GM18520 (cell line): ENCODE results near the gene BMP7.
"Not testable (repeated sequence)": the region's sequence is repeated elsewhere in the genome, so short reads cannot be mapped to it uniquely, and the experiment has no call there.

Experiments used
- ATAC-seq: cut with Tn5 transposase; IDR thresholded peaks from one replicate; pipeline ENCODE4 v1.9.1; 2021; ENCODE audit not compliant: unreplicated experiment

BMP7 gene

DNA sequence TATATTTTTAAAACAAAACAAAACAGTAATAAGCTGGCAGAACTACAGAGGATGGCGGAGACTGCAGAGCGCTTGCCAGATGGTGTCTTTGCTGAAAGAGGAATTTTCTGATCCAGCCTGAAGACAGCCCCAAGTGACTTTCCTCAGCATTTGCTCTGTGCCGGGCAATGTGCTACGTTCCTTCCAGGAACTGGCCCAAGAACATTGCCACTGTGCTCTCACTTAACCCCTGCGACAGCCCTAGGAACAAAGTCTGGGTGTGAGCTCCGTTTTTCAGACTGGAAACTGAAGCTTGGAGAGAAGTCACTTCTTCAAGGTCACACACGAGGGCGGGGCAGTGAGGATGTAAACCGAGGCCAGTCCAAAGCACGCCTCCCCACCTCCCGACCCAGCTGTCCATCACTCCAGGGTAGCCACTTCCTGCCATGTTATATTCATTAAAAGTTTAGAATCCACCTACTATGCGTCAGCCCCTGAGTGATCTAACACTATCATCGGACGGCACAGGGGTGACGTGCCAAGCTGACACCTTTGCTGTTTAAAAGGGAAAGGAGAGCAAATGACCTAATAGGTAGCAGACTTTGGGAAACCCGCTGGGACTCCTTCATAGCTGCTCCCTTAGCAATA lies 22.3 kb upstream of the BMP7 start:
- ATAC-seq = no peak

DNA sequence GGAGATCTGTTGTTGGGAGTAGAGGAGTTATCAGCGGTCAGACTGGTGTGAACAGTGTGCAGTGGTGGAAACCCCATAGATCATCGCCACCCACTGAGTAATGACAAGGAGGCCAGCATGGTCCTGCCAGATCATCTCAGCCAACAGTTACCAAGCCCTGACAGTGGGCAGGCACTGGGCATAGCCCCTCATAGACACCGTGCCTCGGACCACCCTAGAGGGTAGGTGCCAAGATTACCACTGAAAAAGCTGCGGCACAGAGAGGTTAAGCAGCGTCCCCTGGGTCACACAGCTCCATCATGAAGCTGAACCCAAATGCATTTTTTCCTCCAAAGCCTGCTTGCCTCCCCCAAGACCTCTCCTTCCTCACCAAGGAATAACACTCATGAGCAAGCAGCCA lies 21.5 kb upstream of the BMP7 start:
- no peak for ATAC-seq

DNA sequence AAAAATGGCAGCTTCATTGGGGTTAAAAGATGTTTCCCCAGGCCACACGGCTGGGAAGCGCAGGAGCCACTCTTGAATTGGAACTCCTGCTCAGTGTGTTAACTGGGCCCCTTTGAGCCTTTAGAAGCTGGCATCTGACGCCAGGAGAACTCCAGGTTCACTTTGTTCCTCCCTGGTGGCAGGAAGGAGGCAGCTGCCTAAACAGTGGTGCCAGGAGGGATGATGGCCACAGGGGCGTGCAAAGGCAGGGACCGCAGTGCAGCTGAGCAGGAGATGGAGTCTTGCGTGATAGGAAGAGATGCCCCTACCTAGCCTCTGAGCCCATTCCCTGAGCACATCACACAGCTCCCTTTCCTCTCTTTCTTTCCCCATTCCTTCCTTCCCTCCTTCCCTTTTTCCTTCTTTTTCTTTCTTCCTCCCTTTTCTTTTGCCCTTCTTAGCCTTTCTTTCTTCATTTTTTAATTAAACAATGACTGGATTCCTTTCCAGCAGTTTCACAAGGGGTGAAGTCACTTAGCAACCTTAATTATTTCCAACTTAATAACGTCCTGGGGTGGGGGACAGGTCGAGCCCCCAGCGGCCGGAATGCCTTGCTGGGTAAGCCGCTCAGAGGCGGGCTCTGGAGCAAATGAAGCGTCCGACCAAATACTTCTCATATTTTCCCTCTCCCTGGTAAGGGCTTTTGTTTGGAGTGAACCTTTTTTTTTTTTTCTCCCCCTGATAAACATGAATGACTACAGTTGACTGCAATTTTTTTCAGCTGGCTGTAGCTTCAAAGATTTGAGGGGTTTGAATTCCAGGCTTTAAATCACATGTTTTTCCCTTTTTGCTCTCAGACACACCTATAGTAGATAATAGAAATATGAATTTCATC lies 20.8 kb upstream of the BMP7 start:
- ATAC-seq = no peak

DNA sequence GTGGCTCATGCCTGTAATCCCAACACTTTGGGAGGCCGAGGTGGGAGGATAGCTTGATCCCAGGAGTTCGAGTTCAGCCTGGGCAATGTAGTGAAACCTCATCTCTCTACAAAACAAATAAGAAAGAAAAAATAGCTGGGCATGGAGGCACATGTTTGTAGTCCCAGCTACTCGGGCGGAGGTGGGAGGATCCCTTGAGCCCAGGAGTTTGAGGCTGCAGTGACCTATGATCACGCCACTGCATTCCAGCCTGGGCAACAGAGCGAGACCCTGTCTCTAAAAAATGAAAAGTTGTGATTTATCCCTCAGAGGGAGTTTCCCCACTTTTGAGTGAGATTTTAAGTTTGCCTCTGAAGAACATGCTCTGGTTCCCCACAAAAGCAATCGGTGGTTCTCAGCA lies 17.4 kb upstream of the BMP7 start:
- ATAC-seq = no peak

DNA sequence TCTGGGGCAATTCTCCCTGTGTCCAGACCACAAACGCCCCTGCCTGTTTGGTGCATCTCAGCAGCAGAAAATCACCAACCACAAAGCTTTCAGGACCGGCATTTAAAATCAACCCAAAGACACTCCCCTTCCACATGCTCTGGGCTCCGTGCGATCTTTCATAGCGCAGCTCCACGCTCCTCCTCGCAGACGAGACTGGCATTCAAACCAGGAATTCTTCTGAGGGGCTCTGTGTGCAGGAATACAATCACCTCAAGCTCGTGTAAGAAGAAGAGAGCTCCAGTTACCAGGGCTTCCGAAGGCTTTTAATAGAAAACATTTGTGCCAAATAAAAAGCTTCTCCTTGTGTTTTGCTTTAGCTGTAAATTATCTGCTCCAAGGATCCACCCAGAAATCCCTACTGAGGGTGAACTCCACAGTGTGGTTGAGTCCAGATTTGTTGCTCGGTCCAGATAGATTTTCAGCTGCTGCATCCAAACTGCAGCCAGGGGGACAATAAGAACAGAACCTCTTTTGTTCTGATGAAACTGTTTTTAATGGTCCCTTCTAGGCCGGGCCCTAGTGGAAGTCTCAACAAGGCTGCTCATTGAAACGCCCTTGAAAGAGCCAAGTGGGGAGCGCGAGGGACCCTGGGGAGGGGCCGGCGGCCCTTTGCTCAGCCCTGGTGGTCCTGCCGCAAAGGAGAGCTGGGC lies 16.4 kb upstream of the BMP7 start:
- no peak for ATAC-seq

DNA sequence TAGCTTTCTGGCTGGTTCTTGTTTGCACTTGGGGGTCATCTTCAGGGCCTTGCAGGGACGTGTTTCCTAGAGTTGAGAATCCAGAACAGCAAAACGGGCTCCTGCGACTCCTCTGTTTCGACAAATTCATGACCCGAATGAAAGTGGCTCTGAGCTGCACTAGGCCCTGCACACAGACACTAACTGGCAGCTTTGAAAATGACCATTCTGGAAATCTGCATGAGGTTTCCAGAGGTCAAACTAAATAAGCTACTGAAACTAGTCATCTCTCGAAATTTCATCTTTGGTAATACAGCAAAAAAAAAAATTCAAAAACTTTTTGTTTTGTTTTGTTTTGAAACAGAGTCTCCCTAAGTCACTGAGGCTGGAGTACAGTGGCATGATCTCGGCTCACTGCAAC lies 15.5 kb upstream of the BMP7 start:
- ATAC-seq = no peak

DNA sequence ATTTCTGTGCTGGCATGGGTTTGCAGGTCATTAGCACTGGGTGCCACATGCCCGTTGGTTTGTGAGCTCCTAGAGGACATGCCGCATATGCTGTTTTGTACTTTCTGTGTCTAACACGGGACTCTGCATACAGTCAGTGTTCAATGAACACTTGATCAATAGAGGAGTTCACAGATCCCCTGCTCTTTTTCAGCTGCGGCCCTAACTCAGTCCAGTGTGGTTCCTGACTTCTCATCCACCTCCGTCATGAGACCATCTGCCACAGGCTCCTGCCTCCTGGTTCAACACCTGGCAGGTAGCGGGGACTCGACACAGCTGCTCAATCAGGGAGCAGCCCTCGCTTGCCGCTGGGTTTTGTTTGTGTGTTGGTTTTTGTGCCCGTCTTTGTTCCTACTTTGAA lies 13.8 kb upstream of the BMP7 start:
- ATAC-seq = no peak

DNA sequence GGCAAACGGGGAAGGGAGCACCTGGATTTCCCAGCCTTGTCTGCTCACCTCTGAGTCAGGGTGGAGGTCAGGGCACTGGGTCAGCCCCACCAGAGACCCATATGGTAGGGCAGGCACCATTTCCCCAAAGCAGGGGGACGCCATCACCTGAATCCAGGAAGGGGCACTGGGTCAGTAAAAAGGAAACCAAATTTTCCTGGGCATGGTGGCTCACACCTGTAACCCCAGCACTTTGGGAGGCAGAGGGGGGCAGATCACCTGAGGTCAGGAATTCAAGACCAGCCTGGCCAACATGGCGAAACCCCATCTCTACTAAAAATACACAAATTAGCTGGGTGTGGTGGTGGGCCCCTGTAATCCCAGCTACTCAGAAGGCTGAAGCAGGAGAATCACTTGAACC lies 13.1 kb upstream of the BMP7 start:
- ATAC-seq = not testable (repeated sequence)

DNA sequence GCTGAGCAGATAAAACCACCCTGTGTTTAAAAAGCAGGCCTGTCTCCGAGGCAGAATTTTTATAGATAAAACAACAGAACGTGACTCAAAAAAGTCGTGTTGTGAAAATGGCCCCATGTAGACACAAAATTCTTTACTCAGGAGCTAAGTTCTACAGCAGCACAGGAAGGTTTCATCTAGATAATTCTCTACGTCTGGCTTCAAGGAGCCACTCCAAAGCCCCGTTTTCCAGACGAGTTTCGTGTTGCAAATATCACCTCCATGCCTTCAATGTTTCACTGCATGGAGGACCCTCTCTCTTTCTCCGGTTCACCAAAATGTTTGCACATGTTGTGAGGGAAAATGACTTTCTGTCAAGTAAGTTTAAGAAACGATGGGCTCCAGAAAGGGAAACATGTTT lies 12.0 kb upstream of the BMP7 start:
- no peak for ATAC-seq

DNA sequence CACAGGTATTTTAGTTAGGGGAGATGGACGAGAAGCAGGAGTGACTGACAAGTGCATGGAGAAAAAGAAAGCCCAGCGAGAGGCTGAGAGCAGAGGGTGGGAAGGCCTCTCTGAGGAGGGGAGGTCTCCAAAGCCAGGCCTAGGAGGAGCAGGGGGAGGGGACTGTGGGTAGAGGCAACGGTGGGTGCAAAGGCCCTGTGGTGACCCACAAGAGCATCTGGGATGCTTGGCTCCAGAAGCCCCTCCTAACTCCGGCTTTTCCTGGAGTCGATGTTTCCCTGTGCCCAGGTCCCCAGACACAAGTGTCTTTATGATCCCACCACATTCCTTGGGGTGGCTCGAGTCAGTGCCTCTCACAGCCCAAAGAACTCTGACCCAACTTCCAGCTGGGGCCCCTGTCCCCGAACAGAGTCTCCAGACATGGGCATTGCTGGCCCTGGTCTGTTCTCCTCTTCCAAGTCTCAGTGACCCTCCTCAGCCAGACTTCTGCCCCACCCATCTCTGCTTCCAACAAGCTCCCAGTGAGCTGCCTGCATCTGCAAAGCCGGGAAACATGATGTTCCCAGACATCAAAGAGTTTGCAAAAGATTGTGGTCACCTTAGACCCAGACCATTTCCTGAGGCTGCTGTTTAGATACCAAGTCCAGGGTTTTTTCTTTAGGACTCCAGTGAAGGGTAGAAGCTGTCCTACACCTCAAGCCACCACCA lies 11.1 kb upstream of the BMP7 start:
- ATAC-seq = no peak

DNA sequence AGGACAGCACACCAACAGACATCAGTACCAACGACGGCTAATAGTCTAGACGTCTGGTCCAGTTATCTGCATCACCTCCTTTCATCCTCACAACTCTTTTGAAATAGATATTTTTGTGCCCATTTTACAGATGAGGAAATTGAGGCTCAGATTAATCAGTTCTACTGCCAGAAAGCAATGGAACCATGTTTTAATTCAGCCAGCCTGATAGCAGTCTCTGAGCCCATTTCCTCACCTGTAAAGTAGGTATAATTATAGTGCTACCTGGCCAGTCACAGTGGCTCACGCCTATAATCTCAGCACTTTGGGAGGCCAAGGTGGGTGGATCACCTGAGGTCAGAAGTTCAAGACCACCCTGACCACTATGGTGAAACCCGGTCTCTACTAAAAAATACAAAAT lies 9.8 kb upstream of the BMP7 start:
- no peak for ATAC-seq

DNA sequence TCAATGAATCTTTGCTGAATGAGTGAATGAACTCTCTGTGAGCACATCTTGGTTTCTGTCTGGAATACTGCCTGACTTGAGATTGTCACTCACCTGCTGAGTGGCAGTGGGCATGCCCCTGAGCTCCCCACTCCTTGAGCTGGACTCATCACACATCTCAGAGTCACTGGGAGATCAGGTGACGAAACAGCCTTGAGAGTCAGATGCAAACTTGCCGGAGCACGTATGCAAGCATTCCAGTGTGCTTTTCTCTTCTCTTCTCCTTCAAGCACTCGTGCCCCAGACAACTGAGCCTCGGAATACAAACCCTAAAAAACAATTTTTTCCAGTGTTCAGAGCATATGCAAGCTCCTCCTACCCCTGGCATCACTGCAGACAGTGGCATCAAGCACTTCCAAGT lies 9.4 kb upstream of the BMP7 start:
- no peak for ATAC-seq

DNA sequence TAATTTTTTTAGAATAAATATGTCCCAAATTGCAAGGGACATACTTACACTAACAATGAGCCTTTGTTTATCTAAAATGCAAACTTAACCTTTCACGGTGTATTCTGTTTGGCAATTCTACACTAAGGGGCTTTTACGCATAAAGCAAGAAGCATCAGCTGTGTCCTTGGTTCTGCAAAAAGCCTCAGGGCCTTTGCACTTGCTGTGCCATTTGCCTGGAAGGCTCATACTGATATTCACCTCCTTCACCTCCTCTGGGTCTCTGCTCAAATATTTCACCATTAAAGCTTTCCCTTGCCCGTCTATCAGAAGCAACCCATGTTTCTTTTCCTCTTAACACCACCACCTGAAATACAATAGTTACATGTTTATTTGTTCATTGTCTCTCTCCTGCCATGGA lies 8.9 kb upstream of the BMP7 start:
- no peak for ATAC-seq

DNA sequence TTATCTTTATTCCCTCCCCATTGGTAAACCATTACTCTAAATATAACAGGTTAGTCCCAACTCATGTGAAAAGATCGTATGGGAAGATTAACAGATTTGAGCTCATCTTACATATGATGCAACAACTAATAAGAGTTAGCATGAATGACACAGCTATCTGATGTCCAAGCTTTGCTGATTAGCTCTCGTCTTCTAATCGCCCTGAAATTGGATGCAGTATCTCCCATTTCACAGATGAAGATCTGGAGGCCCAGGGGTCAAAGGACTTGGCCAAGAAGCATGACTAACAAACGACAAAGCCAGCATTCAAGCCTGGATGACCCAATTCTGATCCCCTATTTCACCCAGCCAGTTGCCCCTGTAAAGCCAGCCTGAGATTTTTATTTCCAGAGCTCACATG lies 8.4 kb upstream of the BMP7 start:
- no peak for ATAC-seq

DNA sequence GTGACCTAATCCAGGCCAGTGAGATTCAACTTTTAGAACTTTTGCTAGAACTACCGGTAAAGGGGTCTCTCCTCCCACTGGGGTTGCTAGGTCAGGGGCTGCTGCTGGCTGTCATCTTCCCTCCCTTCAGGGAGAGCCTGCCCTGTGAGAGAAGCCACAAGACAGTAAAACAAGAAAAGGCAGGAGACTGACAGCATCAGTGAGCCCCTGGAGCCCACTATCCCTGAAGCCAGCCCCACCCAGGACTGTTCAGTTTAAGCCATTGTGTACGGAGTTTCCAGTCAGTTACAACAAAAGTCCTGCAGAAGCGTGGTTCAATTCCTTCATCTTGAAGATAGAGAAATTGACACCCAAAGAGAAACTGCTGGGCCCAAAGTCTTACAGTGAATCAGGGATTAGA lies 7.9 kb upstream of the BMP7 start:
- ATAC-seq = no peak

DNA sequence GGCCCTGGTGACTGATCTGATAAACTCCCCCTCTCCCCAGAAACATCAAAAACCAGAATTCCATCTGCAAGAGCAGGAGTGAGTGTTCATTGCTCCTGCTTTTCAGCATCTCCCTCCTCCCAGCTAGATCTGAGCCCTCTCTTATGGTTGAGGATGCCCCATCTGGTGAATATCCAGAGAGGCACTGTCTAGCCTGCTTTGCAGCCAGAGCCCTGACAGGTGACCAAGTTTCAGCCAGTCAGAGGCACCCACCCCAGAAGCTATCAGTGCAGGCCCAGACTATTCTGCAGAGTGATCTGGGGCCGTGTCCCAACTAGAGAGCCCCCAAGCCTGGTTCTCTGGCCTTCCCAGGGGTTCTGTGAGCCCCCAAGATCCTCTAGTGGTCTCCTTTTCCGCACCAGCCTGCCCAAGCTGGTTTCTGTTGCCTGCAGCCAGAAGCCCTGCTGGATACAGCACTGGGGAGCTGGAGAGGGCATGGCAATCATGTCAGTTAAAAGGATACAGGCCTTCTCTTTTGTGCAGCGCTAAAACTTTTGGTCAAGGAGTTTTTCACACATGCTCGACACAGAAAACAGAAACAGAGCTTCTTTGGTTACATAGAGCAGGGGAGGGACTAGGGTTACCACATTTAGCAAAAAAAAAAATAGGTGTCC lies 6.6 kb upstream of the BMP7 start:
- ATAC-seq = no peak

DNA sequence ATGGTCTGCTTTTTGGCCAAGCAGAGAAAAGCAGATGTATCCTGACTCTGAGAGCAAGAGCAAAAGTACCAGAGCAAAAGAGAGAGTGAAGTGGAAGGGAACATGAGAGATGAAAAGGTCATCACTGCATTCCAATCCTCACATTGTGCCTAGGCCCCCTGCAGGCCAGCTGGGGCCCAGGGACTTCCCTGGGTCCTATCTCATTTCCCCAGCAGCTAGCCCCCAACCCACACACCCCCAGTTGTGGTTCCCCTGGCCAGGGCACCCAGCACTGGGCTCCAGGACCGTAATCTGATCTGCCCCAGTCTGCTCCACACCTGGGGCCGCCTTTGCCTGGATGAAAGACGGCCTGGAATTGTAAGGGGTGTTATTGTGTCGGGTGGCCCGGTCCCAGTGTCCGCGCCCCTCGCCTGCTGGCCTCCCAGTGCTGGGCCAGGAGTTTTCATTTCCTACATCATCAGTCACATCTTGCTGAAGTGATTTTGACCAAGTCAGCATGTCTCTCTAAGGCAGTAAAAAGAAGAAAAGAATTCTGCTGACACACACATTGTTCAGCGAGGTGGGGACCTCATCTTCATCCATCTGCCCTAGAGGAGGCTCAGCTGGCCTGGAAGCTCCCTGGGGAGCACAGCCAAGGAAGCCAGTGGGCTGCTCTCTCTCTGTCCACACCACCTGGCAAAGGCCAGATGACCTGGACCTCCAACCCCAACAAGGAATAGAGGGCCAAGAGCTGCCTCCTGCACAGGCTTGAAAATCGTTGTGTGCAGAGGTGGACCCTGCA lies 4.0 kb upstream of the BMP7 start:
- no peak for ATAC-seq

DNA sequence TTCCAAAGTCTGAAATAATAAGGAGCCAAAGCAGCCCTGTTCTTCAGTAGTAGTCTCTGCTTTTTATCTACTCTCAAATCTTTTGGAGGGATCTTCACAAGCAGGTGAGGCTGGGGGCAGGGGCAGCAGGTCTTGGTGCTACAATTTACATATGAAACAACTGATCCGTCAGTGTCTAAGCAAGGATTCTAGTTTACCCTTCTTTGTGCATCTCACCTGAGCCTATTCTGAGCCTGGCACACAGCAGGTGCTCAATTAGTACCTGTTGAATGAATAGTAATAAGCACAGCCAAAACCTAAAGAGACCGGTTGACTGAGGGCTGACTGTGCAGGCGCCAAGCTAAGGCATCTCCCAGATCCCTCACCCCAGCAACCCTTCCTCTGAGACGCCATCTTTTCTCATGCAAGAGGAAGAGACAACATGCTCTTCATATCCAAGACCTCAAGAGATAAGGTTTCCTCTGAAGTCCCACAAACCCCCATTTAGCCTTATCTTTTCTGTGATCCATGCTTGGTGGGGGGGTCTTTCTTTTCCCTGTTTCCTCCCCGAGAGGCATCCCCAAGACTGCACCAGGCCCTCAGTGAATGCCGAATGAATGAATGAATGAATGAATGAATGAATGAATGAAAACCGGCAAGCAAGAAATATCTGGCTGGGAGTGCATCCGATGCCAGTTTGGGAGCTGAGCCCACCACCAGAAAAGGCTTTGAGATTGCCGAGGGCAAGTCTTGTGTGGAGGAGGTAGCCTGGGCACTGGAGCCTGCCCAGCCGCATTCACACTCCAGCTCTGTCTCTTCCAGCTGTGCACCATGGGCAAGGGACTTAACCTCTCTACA lies 2.9 kb upstream of the BMP7 start:
- no peak for ATAC-seq

DNA sequence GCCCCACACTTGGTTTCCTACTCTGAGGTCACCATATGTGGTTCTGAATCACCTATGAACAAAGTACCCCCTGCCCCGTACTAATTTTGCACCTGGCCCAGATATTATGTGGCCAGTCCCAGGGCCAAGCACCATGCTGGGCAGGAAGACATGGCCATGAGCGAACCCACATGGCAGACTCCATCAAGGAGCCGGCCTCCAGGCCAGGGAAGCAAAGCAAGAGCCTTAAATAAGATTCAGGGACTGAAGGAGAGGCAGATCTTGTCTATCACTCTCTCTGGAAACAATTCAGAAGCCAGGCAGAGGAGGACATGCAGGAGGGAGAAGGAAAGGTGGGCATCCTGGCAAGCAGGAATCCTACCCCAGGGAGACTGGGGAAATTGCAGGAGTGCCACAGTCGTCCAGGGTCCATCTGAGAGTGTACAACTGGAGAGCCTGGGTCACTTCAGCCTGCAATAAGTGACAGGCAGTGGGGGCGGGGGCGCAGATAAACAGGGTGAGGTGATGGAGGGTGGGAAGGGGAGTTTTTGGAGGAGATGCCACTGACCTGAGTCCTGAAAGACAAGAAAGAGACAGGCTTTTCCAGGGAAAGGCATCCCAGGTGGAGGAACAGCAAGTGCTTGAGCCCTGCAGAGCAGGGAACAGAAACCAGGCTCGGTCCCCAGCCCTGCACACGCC lies 2.1 kb upstream of the BMP7 start:
- no peak for ATAC-seq
